CD1c-positive myeloid dendritic cell (primary cell): ENCODE results near the gene CPNE9.

Experiments used
- DNase-seq: peaks from one replicate; pipeline ENCODE4 v3.0.0-alpha.2; 2016; ENCODE audit errors: extremely low spot score

The CPNE9 gene

DNA sequence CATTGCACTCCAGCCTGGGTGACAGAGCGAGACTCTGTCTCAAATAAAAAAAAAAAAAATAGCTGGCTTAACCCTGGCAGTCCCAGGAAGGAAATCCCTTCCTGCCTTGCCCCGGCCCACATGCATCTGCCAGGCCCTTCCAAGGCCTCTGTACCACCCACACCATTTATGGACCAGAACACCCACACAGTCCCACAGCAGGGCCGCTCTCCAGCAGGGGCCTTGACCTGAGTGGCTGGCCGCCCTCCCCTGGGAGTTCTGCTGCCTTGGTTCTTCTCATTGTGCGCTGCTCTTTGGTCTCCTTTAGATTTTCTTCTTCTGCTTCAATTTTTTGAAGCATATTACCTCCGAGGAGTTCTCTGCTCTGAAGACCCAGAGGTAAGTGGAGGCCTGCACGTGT is 16.1 kb upstream of the CPNE9 start:
- no peak for DNase-seq

- no peak for DNase-seq
Measured at GRCh38 chr3:9688961-9689360, 14.7 kb upstream of the CPNE9 start.

DNA sequence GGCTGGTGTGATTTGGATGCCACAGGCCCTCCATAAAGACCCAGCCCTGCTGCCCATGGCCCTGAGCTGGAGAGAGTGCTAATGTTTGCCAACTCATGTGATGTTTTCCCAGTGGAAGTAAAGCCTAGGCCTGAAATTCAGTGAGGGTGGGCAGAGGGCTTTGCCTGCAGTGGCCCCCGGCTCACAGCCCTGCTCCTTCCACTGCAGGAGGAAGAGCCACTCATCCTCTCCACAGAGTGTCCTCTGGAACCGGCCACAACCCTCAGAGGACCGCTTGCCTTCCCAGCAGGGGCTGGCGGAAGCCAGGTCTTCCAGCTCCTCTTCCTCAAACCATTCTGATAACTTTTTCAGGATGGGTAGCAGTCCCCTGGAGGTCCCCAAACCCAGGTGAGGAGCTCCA is 13.9 kb upstream of the CPNE9 start:
- DNase-seq = no peak

DNA sequence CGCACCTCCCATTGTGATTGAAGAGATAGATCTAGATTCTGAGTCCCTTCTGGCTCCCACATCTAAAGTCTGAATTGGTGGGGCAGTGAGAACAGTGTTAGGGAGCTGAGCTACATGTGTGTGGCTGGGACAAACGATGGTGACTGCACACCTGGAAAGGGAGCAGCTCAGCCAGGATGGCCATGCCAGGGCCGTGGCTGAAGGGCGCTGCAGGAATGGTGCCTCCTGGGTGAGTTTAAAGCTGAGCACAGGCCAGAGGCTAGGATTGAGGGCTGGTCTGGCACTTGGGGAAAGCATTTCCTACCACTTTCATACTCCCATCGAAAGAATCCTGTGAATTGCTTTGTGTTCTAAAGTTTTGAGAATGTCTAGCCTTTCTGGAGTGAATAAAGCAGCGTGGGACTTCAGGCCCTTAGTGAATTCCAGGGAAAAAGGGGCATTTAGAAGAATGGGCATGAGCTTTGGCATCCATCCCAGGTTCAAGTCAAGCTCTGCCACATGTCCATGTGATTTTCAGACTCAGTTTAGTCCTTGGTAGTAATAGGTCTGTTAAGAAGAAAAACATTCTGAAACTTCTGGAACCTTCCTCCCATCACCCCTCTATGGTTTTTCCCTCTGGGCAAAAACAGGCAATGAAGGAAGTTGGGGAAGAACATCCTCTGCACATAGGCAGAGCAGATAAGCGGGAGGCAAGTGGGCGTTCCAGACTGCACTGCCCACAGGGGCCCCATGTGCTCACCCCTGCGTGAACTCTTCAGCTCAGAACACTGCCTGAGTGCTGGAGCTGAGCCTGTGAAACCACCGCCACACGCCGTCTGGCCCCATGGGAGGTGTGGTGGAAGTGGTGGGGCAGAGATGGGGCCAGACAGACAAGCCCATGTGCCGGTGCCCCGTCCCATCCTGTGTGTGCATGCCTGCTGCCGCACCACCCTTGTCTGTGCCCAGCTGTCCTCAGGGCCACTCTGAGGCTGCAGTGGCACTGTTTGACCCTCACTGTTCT is 12.9 kb upstream of the CPNE9 start:
- DNase-seq = no peak

DNA sequence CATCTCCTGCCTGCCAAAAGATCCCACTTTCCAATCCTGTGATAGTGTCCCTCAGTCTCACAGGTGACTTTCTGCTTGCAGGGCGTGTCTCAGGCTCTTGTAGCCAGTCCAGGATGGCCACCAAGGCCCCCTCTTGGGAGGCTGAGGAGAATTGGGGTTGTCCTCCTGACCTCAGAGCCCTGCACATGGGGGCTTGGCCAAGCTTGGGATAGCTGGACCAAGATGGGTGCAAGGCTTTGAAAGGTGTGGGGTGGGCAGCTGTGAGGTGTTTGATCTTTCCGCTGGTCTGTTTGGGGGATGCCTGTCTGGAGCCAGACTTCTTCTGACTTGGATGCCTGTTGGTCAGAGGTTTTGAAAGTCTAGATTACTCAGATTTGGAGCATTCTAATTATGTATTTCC is 12.0 kb upstream of the CPNE9 start:
- DNase-seq = no peak

DNA sequence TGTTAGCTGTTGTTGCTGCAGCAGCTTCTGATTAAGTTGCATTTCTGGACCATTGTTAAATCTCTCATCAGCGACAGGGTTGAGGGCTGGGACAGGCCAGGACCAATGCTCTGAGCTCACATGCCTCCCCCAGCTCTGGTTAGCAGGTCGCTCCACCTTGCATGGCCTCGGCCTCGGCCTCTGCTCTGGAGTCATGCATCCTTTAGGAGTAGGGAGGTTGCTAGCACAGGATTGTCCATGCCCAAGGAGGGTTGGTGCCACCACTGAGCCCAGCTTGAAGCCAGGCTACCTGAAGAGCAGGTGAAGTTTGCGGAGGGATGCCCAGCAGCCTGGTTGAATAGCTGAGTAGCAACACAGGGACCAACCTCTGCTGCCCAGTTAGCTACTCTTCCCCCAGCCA is 11.2 kb upstream of the CPNE9 start:
- no peak for DNase-seq

GRCh38 chr3:9695345-9695744 is 8.3 kb upstream of the CPNE9 start:
- DNase-seq = no peak

DNA sequence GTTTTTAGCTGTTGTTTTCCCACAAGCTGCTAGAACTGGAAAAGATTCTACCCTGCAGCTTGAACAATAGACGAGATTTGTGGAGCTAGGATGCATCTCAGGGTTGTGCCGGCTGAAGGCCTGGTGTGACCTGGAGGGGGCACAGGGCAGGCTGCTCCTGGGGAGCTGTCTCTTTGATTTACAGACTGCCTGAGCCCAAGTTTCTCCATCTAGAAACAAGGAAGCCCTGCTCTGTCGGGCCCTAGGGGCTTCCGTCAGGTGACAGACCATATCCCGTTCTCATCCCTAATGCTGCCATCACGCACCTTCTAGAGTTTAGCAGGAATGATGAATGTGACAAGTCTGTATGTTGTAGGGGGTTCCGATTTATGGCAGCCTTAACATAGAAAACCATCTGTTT is 7.9 kb upstream of the CPNE9 start:
- DNase-seq = no peak

- no peak for DNase-seq
Measured at GRCh38 chr3:9696480-9697220, 7.0 kb upstream of the CPNE9 start.

GRCh38 chr3:9697892-9698291 is 5.7 kb upstream of the CPNE9 start:
- DNase-seq = no peak

GRCh38 chr3:9698293-9698692 is 5.3 kb upstream of the CPNE9 start:
- DNase-seq = no peak

DNA sequence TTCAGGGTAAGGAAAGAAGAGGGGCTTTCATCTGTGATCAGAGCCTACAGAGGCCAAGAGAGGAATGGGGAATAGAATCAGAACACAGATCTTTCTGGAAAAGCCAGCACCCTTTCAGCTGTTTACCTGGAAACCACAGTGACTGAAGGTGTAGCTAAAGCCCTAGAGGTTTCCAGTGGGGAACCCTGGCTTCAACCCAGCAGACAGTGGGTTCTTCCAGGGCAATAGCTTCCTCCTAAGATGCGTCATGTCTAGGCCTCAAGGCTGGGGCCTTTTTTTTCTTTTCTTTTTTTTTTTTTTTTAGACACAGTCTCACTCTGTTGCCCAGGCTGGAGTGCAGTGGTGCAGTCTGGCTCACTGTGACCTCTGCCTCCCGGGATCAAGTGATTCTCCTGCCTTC is 3.1 kb upstream of the CPNE9 start:
- DNase-seq = no peak

- DNase-seq = no peak
Measured at GRCh38 chr3:9701006-9701405, 2.6 kb upstream of the CPNE9 start.

DNA sequence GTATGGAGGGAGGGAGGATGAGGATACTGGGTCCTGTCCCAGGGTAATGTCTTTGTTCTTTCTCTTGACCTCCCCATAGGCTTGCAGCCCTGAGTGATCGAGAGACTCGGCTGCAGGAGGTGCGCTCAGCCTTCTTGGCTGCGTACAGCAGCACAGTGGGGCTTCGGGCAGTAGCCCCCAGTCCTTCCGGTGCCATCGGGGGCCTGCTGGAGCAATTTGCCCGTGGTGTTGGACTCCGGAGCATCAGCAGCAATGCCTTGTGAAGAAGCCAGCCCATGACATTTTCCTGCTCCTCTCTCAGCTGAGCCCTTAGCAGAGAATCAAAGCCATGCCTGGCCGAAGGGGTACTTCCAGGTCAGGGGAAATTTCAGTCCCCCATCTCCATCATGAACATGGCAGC is 1.9 kb upstream of the CPNE9 start:
- DNase-seq = no peak

- DNase-seq = no peak
Measured at GRCh38 chr3:9703240-9703639, 393 bp upstream of the CPNE9 start.

DNA sequence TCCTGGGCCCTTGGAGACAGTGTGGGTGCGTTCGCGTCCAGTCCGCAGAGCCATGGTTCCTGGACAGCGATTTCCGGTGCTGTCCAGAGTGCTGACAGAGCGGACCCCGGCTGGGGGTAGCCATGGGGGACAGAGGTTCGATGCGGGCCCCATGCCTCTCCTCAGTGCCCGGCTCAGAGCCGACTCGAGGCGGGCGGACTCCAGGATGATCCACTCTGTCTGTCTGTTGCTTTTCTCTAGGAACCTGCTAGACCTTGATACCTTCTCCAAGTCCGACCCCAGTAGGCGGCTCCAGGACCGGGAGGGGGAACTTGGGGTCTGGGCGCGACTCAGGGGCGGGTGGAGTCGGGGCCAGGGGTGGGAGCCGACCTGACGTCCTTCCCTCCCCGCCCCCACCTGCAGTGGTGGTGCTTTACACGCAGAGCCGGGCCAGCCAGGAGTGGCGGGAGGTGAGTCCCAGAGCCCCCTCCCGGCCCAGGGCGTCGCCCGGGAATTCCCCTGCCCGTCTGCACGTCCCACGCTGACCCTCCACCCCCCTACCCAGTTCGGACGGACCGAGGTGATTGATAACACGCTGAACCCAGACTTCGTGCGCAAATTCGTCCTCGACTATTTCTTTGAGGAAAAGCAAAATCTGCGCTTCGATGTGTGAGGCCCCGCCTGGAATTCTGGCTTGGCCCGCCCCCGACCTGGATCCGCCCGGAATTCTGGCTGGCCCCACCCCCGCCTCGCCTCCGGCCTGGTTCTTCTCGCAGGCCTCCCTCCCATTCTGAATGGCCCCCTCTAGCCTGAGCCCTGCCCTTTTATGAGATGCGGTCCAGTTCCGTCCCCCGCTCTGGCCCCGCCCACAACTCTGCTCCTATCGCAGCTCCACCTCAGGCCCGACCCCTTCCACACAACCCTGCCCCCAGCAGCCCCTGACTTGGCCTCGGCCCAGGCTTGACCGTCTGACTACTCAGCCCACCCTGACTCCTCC is 1.0 kb downstream of the CPNE9 start:
- peak; percentile 42 for DNase-seq

DNA sequence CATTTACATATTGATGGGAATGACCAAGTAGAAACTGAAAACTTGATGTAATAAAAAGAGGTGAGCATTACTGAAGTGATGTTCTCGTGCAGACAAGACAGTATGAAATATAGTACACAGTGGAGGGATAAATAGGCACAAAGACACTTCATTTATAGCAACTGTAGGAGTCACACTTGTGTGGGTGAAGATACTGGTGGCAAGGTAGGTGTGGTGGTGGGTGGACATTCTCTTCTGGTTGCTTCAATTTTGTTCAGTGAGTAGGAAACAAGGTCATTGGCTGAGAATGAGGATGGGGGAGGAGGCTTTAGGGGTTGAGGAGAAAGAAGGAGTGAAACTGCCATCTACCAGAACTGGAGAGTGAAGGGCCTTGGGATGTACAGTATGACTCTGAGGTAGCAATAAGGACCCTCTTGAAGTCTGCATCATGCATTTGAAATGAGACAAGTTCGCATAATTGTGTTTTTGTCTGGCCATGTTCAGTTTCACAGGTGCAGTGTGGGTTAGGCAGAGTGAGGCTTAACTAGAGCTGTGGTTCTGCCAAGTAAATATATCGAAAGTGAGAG is 6.6 kb downstream of the CPNE9 start:
- DNase-seq = no peak

DNA sequence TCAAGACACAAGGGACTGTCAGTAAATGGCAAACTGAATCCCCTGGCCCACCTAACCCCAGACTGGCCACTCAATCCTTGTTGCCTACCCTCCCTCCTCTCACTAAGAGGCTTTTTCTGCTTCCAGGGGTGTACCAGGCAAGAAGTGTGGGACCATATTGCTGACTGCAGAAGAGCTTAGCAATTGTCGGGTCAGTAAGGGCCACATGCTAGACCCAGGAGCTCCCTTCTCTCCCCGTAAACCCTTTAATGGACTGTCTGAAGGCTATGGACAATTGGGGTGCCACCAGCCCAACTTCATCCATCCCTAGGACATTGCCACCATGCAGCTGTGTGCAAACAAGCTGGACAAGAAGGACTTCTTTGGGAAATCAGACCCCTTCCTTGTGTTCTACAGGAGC is 8.8 kb downstream of the CPNE9 start:
- DNase-seq = no peak

DNA sequence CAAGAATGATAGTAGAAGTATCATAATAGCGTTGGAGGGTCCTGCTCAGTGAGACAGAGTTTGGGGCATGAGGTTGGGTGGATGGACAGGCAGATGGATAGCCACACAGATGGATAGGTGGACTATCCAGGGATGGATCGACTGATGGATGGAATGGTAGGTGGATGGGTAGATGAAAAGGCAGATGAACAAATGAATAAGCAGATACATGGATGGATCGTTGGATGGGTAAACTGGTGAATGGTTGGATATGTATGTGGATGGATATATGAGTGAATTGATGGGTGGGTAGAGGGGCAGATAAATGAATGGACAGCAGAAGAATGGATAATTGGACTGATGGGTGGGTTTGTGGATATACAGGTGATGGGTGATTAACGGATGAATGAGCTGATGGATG is 9.5 kb downstream of the CPNE9 start:
- no peak for DNase-seq

GRCh38 chr3:9715136-9715535 is 11.5 kb downstream of the CPNE9 start:
- DNase-seq = no peak

DNA sequence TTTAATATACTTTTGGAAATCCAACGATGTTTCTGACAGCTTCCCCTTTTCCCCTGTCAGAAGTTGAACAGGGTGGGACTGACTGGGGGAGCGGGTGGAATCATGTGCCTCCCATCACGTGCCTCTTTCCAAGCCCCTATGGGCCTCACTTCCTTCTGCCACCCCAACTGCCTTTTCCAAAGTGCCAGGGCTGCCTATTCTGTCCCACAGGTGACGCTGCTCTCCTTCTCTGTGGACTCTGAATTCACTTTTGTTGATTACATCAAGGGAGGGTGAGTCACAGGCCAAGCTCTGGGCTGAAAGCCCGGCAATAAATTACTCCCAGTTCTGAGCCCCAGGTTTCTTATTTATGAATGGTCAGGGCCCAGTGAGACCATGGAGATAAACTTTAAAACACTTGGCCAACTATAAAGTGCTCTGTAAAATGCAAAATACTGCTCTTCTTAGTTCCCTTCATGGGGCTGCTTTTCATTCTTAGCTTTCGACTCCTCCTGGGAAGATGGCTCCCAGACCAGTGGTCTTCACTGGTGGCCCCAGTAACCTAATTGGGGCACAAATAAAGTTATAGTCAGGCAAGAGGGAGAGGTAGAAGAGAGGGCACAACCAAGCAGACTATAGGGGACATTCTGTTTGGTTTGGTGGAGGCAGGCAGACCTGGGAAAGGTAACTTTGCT is 12.3 kb downstream of the CPNE9 start:
- DNase-seq = peak; percentile 88
